GM23248 (cell line): ENCODE results near the gene CD300LF. TPM values are rescaled to one million over a fixed set of nuclear protein-coding genes. Genes with fewer than 3 reads are reported as not detected.

Experiments
- DNase-seq: peaks from one replicate; pipeline ENCODE4 v3.0.0-alpha.2; 2015
- H2AFZ ChIP-seq: fragments of 200-600 bp; sonication (generic); 2 replicates; pipeline ENCODE4 v1.6.1; 2016; ENCODE audit warnings: antibody characterized with exemption
- H3F3A ChIP-seq: fragments of 200-600 bp; sonication (generic); 2 replicates; pipeline ENCODE4 v1.6.1; 2016; ENCODE audit warnings: mild to moderate bottlenecking, antibody characterized with exemption, mixed run types; ENCODE audit not compliant: insufficient read depth
- H3K27ac ChIP-seq: fragments of 200-600 bp; sonication (generic); 2 replicates; pipeline ENCODE4 v1.5.1; 2016; ENCODE audit warnings: mild to moderate bottlenecking
- H3K27me3 ChIP-seq: fragments of 200-600 bp; sonication (generic); replicated peaks from 2 replicates; pipeline ENCODE4 v1.6.1; 2016; ENCODE audit warnings: mild to moderate bottlenecking; ENCODE audit not compliant: insufficient read depth
- H3K36me3 ChIP-seq: fragments of 200-600 bp; sonication (generic); 2 replicates; pipeline ENCODE4 v1.6.1; 2016; ENCODE audit warnings: low read depth, mild to moderate bottlenecking
- H3K4me1 ChIP-seq: fragments of 200-600 bp; sonication (generic); 2 replicates; pipeline ENCODE4 v1.6.1; 2016; ENCODE audit warnings: mild to moderate bottlenecking; ENCODE audit not compliant: insufficient read depth
- H3K4me2 ChIP-seq: fragments of 200-600 bp; sonication (generic); one replicate; pipeline ENCODE4 v1.6.1; 2016; ENCODE audit warnings: mild to moderate bottlenecking; ENCODE audit not compliant: unreplicated experiment
- H3K4me3 ChIP-seq: fragments of 200-600 bp; sonication (generic); 2 replicates; pipeline ENCODE4 v1.5.1; 2016; ENCODE audit warnings: mild to moderate bottlenecking
- H3K79me2 ChIP-seq: fragments of 200-600 bp; sonication (generic); 2 replicates; pipeline ENCODE4 v1.6.1; 2016; ENCODE audit warnings: mild to moderate bottlenecking; ENCODE audit not compliant: insufficient read depth
- H3K9ac ChIP-seq: fragments of 200-600 bp; sonication (generic); 2 replicates; pipeline ENCODE4 v1.6.1; 2016; ENCODE audit warnings: mild to moderate bottlenecking
- H3K9me2 ChIP-seq: fragments of 200-600 bp; sonication (generic); 2 replicates; pipeline ENCODE4 v1.6.1; 2016; ENCODE audit warnings: mixed run types, mild to moderate bottlenecking, moderate library complexity; ENCODE audit not compliant: insufficient read depth
- H3K9me3 ChIP-seq: fragments of 200-600 bp; sonication (generic); one replicate; pipeline ENCODE4 v1.6.1; 2017; ENCODE audit warnings: low read depth
- H4K20me1 ChIP-seq: fragments of 200-600 bp; sonication (generic); 2 replicates; pipeline ENCODE4 v1.6.0; 2016; ENCODE audit not compliant: insufficient read depth
- EZH2 ChIP-seq: fragments of 200-600 bp; sonication (generic); IDR thresholded peaks from 2 replicates; pipeline ENCODE4 v1.6.1; 2018; ENCODE audit warnings: antibody characterized with exemption, mild to moderate bottlenecking; ENCODE audit not compliant: insufficient read depth, poor library complexity, severe bottlenecking
- EZH2phosphoT487 ChIP-seq: fragments of 200-600 bp; sonication (generic); IDR thresholded peaks from 2 replicates; pipeline ENCODE4 v1.6.1; 2018; ENCODE audit warnings: antibody characterized with exemption, moderate library complexity, mild to moderate bottlenecking, low read depth; ENCODE audit not compliant: insufficient read depth
- WGBS, 2 experiments: methylation state at CpG; one replicate each; pipeline ENCODE4 v1.1.6; 2015 to 2017; ENCODE audit warnings: low lambda C conversion rate in 2 of 2, low coverage in 1 of 2; ENCODE audit errors: missing lambda C conversion rate in 2 of 2; 5-methylcytosine and 5-hydroxymethylcytosine counted together
- in situ Hi-C: fragments of 300-500 bp; cut with MboI; formaldehyde crosslinking; loops from 2 replicates; pipeline ENCODE4 v1.15.0; 2020
- polyA plus RNA-seq: library from polyadenylated mRNA; unstranded; fragments of >200 nt; fragmentation: Nextera tagmentation; extraction: Ambion mirVana; gene quantifications from 2 replicates; pipeline ENCODE4 v1.2.1, GENCODE V29; 2016
- total RNA-seq: library from RNA; depleted of rRNA; stranded (reverse); fragments of >200 nt; shearing (Covaris generic); gene quantifications from 2 replicates; pipeline ENCODE4 v1.2.3, GENCODE V29; 2014

CD300LF gene
- total and polyA plus RNA-seq, 2 experiments from 2014 or later = not detected

DNA sequence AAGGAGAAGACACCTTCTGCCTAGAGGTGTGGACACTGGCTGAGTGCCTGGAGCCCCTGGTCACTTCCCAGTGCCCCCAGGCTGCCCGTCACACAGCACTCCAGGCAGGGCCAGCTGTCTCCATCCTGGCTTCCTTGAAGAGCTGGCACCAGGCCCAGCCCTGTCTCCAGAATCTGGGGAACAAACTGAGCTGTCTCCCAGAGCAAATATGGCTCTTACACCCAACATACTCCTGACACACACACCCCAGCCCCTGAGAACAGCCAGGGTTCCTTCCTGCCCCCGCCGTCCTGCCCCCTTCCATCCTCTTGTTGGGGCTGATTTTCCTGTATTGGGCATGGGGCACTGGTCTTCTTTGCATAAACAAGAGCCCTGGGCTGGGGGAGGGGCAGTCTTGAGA, 44.8 kb upstream of the CD300LF start:
- Histone ChIP-seq H3K36me3 (no peaks in the 10 kb centered on the region), H2AFZ (no peak overlapping the region), H3F3A (no peaks in the 10 kb centered on the region), H3K27ac (no peak overlapping the region), H3K79me2 (no peaks in the 10 kb centered on the region), H3K4me2 (no peak overlapping the region), H3K9me2 (no peaks in the 10 kb centered on the region), H3K9me3 (no peaks in the 10 kb centered on the region), H4K20me1 (no peaks in the 10 kb centered on the region), H3K9ac (no peak overlapping the region), H3K4me1 (no peaks in the 10 kb centered on the region), H3K4me3 (no peak overlapping the region), H3K27me3 (no peaks in the 10 kb centered on the region)
- in situ Hi-C loops = no loop called here
- 83 to 85% methylated on average over 2 to 3 of the region's 3 CpGs for WGBS, 2 experiments
- TF ChIP-seq EZH2phosphoT487 (no peak), EZH2 (no peak)
- no peak for DNase-seq

DNA sequence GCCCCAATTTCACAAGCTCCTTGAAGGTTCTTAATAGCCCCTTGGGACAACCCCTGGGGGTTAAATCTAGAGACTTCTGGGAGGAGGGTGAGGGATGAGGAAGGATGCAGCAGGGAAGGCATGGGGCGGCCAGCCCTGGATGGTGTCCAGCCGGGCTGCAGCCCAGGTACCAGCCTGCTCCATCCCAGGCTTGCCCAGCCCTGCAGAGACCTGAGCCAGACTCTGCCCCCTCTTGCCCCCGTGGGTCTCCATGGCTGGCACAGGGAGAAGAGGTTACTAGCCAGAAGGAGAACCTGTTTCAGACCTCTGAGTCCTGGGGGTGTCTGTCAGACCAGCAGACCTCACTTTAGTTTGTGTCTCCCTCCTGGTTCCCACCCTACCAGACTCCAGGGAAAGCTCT, 44.2 kb upstream of the CD300LF start:
- no peak for DNase-seq
- Histone ChIP-seq H3K27ac (no peak overlapping the region), H3K36me3 (no peaks in the 10 kb centered on the region), H3K9ac (no peak overlapping the region), H4K20me1 (no peaks in the 10 kb centered on the region), H2AFZ (no peak overlapping the region), H3F3A (no peaks in the 10 kb centered on the region), H3K4me1 (no peaks in the 10 kb centered on the region), H3K4me2 (no peak overlapping the region), H3K4me3 (no peak overlapping the region), H3K9me3 (no peaks in the 10 kb centered on the region), H3K79me2 (no peaks in the 10 kb centered on the region), H3K27me3 (no peaks in the 10 kb centered on the region), H3K9me2 (no peaks in the 10 kb centered on the region)
- in situ Hi-C loops = no loop called here
- no peak for TF ChIP-seq EZH2phosphoT487
- TF ChIP-seq EZH2 = no peak
- 74 to 92% methylated on average over 2 to 3 of the region's 3 CpGs for WGBS, 2 experiments

DNA sequence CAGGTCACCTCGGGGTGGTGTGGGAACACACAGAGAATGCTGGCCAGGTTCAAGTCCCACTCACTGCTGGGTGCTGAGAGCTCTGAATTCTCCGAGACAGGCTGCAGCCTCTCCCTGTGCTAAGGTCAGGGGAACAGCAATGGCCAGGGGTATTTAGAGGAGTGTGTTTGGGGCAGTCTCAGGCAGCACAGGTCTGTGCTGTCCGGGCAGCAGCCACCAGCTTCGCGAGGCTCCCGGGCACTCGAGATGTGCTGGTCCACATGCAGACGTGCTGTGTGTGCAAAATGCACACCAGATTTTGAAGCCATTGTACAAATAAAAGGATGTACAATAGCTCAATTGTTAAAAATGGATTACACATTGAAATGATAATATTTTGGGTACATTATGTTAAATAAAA, 42.8 kb upstream of the CD300LF start:
- H4K20me1 ChIP-seq = no peaks in the 10 kb centered on the region
- no peak overlapping the region for H3K9ac ChIP-seq
- no peaks in the 10 kb centered on the region for H3F3A ChIP-seq
- TF ChIP-seq EZH2phosphoT487 (no peak), EZH2 (no peak)
- H3K9me3 ChIP-seq = no peaks in the 10 kb centered on the region
- 88% methylated on average over 8 of the region's 8 CpGs for WGBS, 2 experiments
- H3K79me2 ChIP-seq = no peaks in the 10 kb centered on the region
- H3K27ac ChIP-seq = no peak overlapping the region
- H3K27me3 ChIP-seq = no peaks in the 10 kb centered on the region
- no peaks in the 10 kb centered on the region for H3K4me1 ChIP-seq
- in situ Hi-C loops = no loop called here
- no peak for DNase-seq
- H3K4me2 ChIP-seq = no peak overlapping the region
- H3K4me3 ChIP-seq = no peak overlapping the region
- no peak overlapping the region for H2AFZ ChIP-seq
- no peaks in the 10 kb centered on the region for H3K36me3 ChIP-seq
- H3K9me2 ChIP-seq = no peaks in the 10 kb centered on the region

DNA sequence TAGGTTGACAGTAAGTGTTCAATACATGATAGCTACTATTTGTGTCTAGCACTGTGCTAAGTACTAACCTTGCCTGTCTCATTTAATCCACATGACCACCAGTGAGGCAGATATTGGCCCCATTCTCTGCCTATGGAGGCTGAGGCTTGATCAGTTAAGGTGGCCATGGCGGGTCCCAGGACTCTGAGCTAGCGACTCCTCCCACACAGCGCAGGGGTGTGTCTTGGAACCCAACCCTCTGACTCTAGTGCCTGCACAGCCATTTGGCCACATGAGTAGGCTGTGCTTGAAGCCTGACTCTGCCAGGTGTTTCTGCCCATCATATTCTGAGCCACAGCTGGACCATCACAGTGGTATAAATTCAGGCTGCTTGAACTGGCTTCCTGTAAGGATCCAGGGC, 42.1 kb upstream of the CD300LF start:
- no peaks in the 10 kb centered on the region for H3K9me3 ChIP-seq
- H3K27ac ChIP-seq = no peak overlapping the region
- no peak for DNase-seq
- no peaks in the 10 kb centered on the region for H3K4me1 ChIP-seq
- no peaks in the 10 kb centered on the region for H4K20me1 ChIP-seq
- no peaks in the 10 kb centered on the region for H3K27me3 ChIP-seq
- no peaks in the 10 kb centered on the region for H3K79me2 ChIP-seq
- WGBS, 2 experiments = 100% methylated on average over 3 of the region's 3 CpGs
- H3F3A ChIP-seq = no peaks in the 10 kb centered on the region
- no peak overlapping the region for H2AFZ ChIP-seq
- no peak overlapping the region for H3K9ac ChIP-seq
- no peak overlapping the region for H3K4me2 ChIP-seq
- H3K9me2 ChIP-seq = no peaks in the 10 kb centered on the region
- no peak overlapping the region for H3K4me3 ChIP-seq
- TF ChIP-seq EZH2 (no peak), EZH2phosphoT487 (no peak)
- in situ Hi-C loops = no loop called here
- no peaks in the 10 kb centered on the region for H3K36me3 ChIP-seq

GRCh38 chr17:74752822-74753401, 40.2 kb upstream of the CD300LF start:
- H3K9ac ChIP-seq = no peak overlapping the region
- H3K79me2 ChIP-seq = no peaks in the 10 kb centered on the region
- H3K4me2 ChIP-seq = no peak overlapping the region
- H2AFZ ChIP-seq = no peak overlapping the region
- H3K4me3 ChIP-seq = no peak overlapping the region
- no peaks in the 10 kb centered on the region for H3F3A ChIP-seq
- H3K9me2 ChIP-seq = no peaks in the 10 kb centered on the region
- no peak for DNase-seq
- no peaks in the 10 kb centered on the region for H3K27me3 ChIP-seq
- 93 to 98% methylated on average over 7 of the region's 7 CpGs for WGBS, 2 experiments
- no peaks in the 10 kb centered on the region for H3K4me1 ChIP-seq
- H3K9me3 ChIP-seq = no peaks in the 10 kb centered on the region
- TF ChIP-seq EZH2 = no peak
- no peak for TF ChIP-seq EZH2phosphoT487
- H3K36me3 ChIP-seq = no peaks in the 10 kb centered on the region
- no peak overlapping the region for H3K27ac ChIP-seq
- H4K20me1 ChIP-seq = no peaks in the 10 kb centered on the region
- in situ Hi-C loops = no loop called here
